ENCODE results near the gene SORCS2.

DNA sequence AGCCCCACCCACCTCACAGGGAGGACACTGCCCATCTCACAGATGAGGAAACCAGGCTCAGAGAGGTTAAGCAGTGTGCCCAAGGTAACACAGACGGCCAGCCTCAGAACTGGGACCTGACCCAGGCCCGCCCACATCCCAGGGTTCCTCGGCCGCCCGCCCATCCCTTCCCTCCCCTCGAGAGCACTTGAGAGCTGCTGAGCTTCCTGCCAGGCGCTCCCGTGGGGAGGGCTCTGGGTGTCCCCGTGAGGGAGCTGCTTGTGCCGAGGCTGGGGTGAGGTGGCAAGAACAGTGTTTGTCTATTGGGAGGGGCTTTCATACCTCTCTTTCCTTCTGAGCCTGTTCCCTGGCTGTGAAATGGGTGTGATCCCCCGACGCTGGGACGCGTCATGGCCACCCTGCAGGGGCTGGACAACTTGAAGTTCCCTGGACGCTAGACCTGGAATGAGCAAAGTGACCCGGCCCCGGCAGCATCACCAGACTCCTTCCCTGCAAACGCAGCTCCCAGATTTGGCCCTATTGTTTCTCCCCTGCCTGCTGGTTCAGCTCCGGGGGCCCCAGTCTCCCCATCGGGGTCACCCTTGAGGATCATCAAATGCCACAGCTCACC is 542.4 kb downstream of the SORCS2 start:
- TF ChIP-seq EP300 (IDR thresholded peaks at IDR 0.05) (no peak), POLR2A (IDR thresholded peaks at IDR 0.05) (no peak), POLR2AphosphoS5 (IDR thresholded peaks at IDR 0.05) (no peak)
- TF ChIP-seq, protein P1, sequence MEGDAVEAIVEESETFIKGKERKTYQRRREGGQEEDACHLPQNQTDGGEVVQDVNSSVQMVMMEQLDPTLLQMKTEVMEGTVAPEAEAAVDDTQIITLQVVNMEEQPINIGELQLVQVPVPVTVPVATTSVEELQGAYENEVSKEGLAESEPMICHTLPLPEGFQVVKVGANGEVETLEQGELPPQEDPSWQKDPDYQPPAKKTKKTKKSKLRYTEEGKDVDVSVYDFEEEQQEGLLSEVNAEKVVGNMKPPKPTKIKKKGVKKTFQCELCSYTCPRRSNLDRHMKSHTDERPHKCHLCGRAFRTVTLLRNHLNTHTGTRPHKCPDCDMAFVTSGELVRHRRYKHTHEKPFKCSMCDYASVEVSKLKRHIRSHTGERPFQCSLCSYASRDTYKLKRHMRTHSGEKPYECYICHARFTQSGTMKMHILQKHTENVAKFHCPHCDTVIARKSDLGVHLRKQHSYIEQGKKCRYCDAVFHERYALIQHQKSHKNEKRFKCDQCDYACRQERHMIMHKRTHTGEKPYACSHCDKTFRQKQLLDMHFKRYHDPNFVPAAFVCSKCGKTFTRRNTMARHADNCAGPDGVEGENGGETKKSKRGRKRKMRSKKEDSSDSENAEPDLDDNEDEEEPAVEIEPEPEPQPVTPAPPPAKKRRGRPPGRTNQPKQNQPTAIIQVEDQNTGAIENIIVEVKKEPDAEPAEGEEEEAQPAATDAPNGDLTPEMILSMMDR (IDR thresholded peaks at IDR 0.05) = no peak
